ENCODE measurements around the gene PLPPR2. TPM values are rescaled to one million over a fixed set of nuclear protein-coding genes. Genes with fewer than 3 reads are reported as not detected.
A peak's percentile ranks its signal among the peaks of the same experiment; 100 is the strongest.
"Not testable (repeated sequence)": the region's sequence is repeated elsewhere in the genome, so short reads cannot be mapped to it uniquely, and the experiment has no call there.

PLPPR2 gene
- 34.2 TPM for total RNA-seq

DNA sequence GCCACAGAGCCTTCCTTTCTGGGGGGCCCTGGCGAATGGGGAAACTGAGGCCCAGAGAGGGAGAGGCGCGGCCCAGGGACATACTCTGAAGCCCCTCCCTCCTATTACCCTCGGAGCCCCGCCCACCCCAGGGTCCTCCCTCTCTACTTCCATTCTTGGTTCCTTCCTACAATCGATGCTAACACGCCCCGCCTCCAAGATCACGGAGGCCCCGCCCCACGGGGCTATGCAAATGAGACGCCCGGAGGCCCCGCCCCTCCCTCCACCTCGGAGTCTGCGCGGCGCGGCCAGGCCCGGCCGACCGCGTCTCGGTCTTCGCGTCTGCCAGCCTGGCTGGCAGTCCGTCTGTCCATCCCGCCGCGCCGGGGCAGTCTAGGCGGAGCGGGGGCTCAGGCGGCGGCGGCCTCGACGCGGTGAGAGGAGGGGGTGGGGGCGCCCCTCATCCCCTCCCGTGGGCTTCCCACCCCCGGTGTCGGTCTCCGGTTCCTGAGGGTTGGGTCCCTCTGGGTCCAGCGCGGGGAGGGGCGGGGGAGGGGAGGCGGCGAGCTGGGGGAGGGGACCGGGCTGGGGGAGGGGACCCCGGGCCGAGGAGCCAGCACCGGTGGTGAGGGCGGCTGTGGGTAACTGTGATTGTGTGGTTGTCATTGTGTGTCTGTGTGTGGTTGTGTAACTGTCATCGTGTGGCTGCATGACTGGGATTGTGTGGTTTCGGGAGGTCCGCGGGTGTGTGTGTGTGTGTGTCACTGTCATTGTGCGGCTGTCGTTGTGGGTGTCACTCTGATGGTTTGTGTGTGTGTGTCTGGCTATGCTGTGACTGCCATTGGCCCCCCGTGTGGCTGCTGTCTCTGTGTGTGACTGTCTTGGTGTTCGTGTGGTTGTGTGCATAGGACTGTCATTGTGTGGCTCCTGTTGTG lies at the start of gene PLPPR2:
PLPPR2 (plus strand) TSS at position 273 of the 914 bp plus-strand sequence. CDS start 2,242 bp downstream, outside the sequence.
- peak; percentile 94 for DNase-seq (ENCODE audit: low spot score)

- no peak for DNase-seq (ENCODE audit: low spot score)
These were observed 48.9 kb upstream of the PLPPR2 start for GRCh38 chr19:11306337-11306736.

GRCh38 chr19:11320278-11320995 lies 34.8 kb upstream of the PLPPR2 start:
- DNase-seq (ENCODE audit: low spot score), result not testable (repeated sequence)

GRCh38 chr19:11321191-11322126 lies 33.8 kb upstream of the PLPPR2 start:
- no peak for DNase-seq (ENCODE audit: low spot score)

DNA sequence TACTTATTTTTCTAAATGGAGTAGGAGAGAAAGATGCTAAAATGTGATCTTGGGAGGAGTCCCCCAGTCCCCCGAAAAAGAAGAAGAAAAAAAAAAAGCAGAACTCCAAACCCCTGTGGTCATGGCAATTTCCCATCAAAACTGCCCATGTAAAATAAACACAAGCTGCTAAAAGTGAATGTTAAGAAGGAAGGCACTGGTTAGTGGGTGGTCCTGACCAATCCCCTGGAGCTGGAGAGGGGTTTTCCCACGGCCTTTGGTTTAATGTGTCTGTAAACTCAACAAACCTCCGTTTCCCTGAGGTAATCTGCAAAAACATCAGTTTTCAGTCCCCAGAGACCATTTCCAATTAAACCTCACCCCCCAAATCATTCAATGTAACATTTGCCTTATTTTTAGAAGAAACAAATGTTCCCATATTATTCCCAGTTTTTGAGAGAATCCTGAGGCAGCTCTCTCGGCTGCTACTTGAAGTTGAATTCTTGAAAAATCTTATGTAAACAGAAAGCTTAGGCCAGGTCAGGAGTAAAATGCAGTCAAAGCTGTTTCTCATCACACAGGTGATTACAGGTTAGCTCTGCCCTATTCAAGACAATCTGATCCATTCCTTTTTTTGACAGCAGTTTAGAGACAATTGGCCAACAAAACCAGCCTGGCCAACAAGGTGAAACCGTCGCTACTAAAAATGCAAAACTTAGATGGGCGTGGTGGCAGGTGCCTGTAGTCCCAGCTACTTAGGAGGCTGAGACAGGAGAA lies 32.8 kb upstream of the PLPPR2 start:
- DNase-seq (ENCODE audit: low spot score), result no peak

GRCh38 chr19:11323601-11324078 lies 31.6 kb upstream of the PLPPR2 start:
- no peak for DNase-seq (ENCODE audit: low spot score)

DNA sequence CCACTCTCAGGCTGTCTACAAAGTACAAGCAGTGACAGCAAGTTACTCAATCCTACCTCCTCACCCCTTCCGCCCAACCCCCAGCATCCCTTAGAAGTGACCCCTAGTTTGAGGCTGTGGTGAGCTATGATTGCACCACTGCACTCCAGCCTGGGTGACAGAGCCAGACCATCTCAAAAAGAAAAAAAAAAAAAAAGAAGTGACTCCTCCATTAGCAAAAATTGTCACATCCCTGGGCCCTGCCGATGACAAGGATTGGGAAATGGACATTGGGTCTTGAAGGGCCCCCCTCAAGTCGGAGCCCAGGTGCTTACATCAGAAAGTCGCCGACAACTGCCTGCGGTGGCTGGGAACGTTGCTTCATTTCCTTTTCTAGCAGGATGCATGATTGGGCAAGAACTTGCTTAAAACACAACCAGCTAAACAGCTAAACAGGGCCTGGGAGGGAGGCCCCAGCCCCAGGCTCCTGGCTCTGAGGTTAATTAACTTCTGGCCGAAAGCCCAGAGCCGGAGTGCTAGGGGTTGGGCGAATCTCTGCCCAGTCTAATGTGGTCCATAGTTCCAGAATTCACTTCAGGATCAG lies 31.1 kb upstream of the PLPPR2 start:
- peak; percentile 69 for DNase-seq (ENCODE audit: low spot score)

GRCh38 chr19:11324748-11325389 lies 30.4 kb upstream of the PLPPR2 start:
- no peak for DNase-seq (ENCODE audit: low spot score)

DNA sequence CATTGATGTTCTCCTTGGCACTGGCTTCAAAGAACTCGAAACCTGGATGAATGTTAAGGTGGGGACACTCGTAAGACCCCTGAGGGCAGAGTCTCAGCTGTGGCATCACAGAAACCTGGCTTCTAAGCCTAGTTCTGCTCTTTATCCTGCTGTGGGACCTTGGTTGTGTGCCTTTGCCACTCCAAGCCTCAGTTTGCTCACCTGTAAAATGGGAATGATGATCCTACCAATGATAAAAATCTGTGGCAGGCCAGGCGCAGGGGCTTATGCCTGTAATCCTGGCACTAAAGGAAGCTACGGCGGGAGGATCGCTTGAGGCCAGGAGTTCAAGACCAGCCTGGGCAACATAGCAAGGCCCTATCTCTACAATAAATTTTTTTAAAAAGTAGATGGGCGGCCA lies 29.7 kb upstream of the PLPPR2 start:
- DNase-seq (ENCODE audit: low spot score), result no peak

DNA sequence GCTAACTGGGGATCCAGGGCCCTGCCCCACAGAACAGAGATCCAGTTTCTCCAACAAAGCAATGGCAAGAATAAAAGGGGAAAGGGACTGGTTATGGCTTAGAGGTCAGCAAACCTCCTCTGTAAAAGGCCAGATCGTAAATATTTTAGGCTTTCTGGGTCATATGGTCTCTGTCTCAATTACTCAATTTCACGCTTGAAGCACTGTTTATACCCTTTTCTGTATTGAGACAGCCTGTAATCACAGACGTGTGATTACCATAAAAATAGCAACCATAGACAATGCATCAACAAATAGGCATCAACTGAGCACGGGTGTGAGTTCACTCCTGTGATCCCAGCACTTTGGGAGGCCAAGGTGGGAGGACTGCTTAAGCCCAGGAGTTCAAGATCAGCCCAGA lies 25.1 kb upstream of the PLPPR2 start:
- DNase-seq (ENCODE audit: low spot score), result no peak

DNA sequence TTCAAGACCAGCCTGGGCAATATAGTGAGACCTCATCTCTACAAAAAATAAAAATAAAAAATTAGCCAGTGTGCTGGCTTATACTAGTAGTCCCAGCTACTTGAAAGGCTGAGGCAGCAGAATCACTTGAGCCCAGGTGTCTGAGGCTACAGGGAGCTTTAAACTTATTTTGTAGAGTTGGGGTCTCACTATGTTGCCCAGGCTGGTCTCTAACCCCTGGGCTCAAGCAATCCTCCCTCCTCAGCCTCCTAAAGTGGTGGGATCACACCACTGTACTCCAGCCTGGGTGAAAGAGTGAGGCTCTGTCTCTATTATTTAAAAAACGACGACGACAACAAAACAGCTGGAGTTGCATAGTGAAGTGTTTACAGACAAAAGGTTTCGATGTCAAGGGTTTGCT lies 23.7 kb upstream of the PLPPR2 start:
- DNase-seq (ENCODE audit: low spot score), result no peak

GRCh38 chr19:11332822-11333221 lies 22.4 kb upstream of the PLPPR2 start:
- no peak for DNase-seq (ENCODE audit: low spot score)

- DNase-seq (ENCODE audit: low spot score), result not testable (repeated sequence)
These were observed 21.4 kb upstream of the PLPPR2 start for GRCh38 chr19:11333838-11334237.

DNA sequence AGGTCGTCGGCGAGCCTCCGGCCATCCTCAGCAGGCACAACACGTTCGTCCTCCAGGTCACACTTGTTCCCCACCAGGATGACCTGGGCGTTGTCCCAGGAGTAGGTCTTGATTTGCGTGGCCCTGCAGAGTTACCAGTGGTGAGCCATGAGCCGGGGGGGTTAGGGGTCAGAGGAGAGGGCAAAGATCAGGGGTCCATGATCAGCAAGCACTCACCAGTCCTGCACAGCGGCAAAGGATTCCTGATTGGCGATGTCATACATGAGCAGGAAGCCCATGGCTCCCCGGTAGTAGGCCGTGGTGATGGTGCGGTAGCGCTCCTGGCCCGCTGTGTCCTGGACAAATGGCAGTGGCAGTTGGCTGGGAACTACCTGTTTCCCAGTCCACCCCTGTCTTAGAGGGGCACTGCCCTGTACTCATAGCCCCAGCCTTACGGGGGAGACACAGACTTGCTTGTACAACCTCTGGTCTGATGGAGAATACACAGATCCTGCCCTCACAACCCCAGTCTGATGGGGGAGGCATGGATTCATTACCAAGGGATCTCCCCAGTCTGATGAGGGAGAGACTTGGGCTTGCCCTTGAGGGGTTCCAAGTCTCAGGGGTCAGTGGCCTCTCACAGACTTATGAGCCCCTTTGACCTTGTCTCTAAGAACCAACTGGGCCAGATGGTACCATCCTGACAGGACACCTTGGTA lies 19.6 kb upstream of the PLPPR2 start:
- DNase-seq (ENCODE audit: low spot score), result no peak

GRCh38 chr19:11337080-11337479 lies 18.2 kb upstream of the PLPPR2 start:
- DNase-seq (ENCODE audit: low spot score), result no peak

GRCh38 chr19:11338121-11338520 lies 17.1 kb upstream of the PLPPR2 start:
- DNase-seq (ENCODE audit: low spot score), result no peak

DNA sequence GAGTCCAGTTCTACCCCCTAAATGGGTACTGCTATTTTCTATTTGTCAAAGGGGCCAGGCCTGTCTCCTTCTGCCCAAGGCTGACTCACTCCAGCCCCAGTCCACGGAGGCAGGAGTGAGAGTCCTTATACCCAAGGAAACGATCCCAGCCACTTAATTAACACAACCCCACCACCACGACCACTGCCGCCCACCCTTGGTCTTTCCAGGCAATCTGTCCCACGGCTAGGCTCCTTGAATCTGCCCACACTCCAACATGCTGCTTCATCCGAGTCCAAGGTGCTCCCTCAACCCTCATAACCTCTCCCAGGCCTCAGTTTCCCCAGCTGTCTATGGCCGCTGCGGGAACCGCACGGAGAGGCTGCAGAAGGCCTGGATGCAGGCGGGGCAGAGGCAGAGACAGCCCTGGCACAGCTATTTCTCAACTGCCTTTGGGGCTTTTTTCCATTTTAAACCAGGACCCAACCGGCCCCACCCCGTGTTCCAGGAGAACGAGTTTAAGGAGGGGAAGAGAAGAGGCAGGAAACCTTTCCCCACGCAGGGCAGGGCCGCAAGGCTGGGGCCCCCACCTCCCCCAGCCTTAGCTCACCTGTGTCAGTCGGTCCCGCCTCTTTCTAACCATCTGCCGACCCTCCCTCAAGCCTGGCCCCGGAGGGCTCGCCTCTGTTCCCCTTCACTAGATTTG lies 16.5 kb upstream of the PLPPR2 start:
- DNase-seq (ENCODE audit: low spot score), result no peak

GRCh38 chr19:11339254-11340098 lies 15.8 kb upstream of the PLPPR2 start, which contains the start of gene RAB3D:
Gene RAB3D, minus strand, starts transcription at chr19:11339657. Its CDS starts 2,258 bp downstream, at chr19:11337399.
- peak; percentile 92 for DNase-seq (ENCODE audit: low spot score)

Measured in mucosa of gallbladder (tissue), 1 donor.